Activated T-cell treated with anti-CD3 and anti-CD28 coated beads, Interleukin-2, amount 50 U/mL, for 1 hour (primary cell): Measurements from ENCODE around the gene OR11H6.
"Not testable (repeated sequence)": the region's sequence is repeated elsewhere in the genome, so short reads cannot be mapped to it uniquely, and the experiment has no call there.

Experiments used
- DNase-seq: peaks from one replicate; pipeline ENCODE4 v3.0.0-alpha.2; 2020

The OR11H6 gene

GRCh38 chr14:20264361-20264760 lies 40.9 kb downstream of the OR11H6 start:
- not testable (repeated sequence) for DNase-seq

DNA sequence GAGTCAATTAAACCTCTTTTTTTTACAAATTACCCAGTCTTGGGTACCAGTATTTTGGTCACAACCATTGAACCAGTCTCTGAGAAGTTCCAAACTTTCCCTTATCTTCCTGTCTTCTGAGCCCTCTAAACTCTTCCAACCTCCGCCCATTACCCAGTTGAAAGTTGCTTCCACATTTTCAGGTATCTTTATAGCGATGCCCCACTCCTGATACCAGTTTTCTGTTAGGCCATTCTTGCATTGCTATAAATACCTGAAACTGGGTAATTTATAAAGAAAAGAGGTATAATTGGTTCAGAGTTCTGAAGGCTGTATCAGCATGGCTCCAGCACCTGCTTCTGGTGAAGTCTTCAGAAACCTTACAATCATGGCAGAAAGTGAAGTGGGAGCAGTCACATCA lies 50.6 kb downstream of the OR11H6 start:
- no peak for DNase-seq
